ENCODE data around the gene ANKRD33.

ANKRD33 gene

DNA sequence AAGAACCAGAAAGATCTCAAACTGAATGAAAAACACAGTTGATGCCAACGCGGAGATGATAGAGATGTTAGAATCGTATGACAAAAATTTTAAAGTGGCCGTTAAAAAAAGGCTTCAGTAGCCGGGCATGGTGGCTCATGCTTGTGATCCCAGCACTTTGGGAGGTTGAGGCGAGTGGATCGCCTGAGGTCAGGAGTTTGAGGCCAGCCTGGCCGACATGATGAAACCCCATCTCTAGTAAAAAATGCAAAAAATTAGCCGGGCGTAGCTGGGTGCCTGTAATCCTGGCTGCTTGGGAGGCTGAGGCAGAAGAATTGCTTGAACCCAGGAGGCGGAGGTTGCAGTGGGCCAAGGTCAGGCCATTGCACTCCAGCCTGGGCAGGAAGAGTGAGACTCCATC, 14.0 kb downstream of the ANKRD33 start:
- Histone ChIP-seq H3K27ac (ENCODE audit: poor library complexity, severe bottlenecking) (no peak overlapping the region), H3K4me3 (ENCODE audit: severe bottlenecking) (no peak overlapping the region), H3K9me3 (ENCODE audit: severe bottlenecking) (no peaks in the 10 kb centered on the region), H3K27me3 (ENCODE audit: insufficient read depth, poor library complexity, severe bottlenecking) (peaks cover 3% of the 10 kb centered on the region), H3K36me3 (ENCODE audit: low read depth) (no peaks in the 10 kb centered on the region), H3K4me1 (ENCODE audit: insufficient read depth, poor library complexity, severe bottlenecking) (no peaks in the 10 kb centered on the region)
- TF ChIP-seq, protein P1, sequence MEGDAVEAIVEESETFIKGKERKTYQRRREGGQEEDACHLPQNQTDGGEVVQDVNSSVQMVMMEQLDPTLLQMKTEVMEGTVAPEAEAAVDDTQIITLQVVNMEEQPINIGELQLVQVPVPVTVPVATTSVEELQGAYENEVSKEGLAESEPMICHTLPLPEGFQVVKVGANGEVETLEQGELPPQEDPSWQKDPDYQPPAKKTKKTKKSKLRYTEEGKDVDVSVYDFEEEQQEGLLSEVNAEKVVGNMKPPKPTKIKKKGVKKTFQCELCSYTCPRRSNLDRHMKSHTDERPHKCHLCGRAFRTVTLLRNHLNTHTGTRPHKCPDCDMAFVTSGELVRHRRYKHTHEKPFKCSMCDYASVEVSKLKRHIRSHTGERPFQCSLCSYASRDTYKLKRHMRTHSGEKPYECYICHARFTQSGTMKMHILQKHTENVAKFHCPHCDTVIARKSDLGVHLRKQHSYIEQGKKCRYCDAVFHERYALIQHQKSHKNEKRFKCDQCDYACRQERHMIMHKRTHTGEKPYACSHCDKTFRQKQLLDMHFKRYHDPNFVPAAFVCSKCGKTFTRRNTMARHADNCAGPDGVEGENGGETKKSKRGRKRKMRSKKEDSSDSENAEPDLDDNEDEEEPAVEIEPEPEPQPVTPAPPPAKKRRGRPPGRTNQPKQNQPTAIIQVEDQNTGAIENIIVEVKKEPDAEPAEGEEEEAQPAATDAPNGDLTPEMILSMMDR (IDR thresholded peaks at IDR 0.05; ENCODE audit: poor library complexity, severe bottlenecking), result no peak
- DNase-seq (ENCODE audit: low spot score) (no peak), ATAC-seq (ENCODE audit: low read depth) (no peak)

DNA sequence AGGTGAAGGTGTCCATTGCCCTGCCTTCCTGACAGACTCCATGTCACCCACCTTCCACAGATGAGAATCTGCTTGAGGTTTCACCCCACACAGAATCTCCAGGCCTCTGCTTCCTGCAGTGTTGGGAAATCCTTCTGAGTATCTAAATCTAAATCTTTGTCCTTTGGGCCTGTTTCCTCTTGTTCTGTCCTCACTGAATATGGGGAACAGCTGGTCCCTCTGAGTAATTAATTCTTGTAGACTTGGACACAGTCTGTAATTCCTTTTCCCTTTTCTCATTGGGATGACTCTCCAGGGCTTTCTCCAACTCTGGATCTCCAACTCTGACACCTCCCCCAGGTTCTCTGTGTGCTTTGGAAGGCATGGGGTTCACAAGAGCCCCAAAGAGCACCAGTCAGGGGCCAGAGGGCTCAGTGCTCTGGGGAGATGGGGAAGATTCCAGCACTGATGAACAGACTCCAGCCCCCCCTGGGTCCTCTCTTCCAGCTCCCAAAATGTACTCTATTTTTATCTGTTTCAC, 17.1 kb downstream of the ANKRD33 start:
- no peak overlapping the region for H3K27ac ChIP-seq (ENCODE audit: poor library complexity, severe bottlenecking)
- ATAC-seq (ENCODE audit: low read depth) (no peak), DNase-seq (ENCODE audit: low spot score) (no peak)

DNA sequence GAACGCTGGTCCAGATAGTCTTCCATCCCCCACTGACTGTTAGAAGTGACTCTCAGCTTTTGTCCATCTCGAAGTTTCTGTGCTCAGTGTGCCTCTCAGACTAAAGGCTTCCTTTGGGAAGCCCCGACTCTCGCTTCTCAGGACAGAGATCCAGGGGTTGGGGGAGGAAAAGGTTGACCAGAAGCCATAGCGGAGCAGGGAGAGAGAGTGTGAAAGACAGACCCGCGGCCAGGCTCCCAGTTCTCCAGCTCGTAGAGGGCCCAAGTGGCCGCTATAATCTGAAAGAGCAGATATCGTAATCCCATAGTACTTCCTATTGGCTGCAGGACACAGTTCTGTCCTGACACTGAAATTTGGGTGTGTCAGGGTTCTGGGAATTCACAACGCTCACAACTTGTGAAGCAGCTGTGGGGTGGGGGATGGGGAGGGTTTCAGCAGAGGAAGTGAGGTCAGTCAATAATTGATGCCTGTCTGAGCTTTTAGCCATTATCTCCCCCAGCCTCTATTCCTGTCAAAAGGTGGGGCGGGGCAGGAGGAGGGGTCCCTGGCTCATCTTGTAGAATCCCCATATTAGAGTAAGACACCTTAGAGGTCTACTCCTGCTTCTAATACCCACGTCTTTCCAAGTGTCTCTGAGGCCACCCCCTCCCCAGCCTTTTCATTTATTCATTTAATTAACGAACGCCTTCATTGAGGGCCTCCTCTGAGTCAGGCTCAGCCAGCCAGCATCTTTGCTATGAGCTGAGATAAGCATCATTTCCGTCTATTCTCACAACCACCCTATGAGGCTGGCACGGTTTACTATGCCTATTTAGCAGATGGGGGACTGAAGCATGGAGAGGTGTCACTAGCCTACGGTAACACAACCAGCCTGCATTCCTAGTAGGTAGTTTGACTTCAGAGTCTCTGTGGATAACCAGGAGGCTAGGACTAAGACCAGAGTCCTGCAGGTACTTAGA, 17.8 kb downstream of the ANKRD33 start:
- TF ChIP-seq, protein P1 (IDR thresholded peaks at IDR 0.05; ENCODE audit: poor library complexity, severe bottlenecking), result no peak
- DNase-seq (ENCODE audit: low spot score) (peak; percentile 20), ATAC-seq (ENCODE audit: low read depth) (no peak)
- Histone ChIP-seq H3K27ac (ENCODE audit: poor library complexity, severe bottlenecking) (no peak overlapping the region), H3K4me1 (ENCODE audit: insufficient read depth, poor library complexity, severe bottlenecking) (no peaks in the 10 kb centered on the region), H3K27me3 (ENCODE audit: insufficient read depth, poor library complexity, severe bottlenecking) (peaks cover 13% of the 10 kb centered on the region), H3K4me3 (ENCODE audit: severe bottlenecking) (no peak overlapping the region), H3K36me3 (ENCODE audit: low read depth) (no peaks in the 10 kb centered on the region), H3K9me3 (ENCODE audit: severe bottlenecking) (no peaks in the 10 kb centered on the region)

More for the DNA sequence above, 17.1 kb downstream of the ANKRD33 start:
- TF ChIP-seq, protein P1 (IDR thresholded peaks at IDR 0.05; ENCODE audit: poor library complexity, severe bottlenecking), result no peak
- no peaks in the 10 kb centered on the region for H3K9me3 ChIP-seq (ENCODE audit: severe bottlenecking)
- H3K4me1 ChIP-seq (ENCODE audit: insufficient read depth, poor library complexity, severe bottlenecking), result no peaks in the 10 kb centered on the region
- no peaks in the 10 kb centered on the region for H3K36me3 ChIP-seq (ENCODE audit: low read depth)
- H3K4me3 ChIP-seq (ENCODE audit: severe bottlenecking), result no peak overlapping the region
- peaks cover 13% of the 10 kb centered on the region for H3K27me3 ChIP-seq (ENCODE audit: insufficient read depth, poor library complexity, severe bottlenecking)

DNA sequence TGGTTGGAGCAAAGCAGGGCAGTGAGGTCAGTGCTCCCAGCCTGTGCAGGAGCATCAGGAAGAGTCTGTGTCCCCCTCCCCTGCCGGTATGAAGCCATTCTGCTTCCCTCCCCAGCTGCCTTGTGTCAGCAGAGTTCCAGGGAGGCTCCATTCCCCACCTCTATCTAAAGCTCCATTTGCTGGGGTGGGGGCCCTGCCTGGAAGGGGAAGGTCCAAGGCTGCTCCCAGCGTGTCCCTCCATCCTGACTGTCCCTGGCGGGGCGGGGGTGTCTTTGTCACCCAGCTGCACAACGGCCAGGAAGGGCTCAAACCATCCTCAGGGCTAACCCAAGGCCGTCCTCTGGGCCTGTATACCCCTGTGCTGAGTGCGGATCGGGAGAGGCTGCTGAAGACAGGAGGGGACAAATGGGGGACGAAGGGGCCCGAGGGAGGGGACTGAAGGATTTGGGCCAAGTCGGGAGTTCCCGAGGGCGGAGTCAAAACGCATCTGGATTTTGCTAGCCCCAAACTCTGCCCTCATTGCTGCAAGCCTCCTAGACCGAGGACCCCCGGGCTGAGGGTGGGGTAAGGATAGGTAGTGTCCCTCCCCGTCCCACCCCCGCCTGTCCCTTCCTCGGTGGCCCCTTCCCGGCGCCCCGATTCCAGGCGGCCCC, 18.7 kb downstream of the ANKRD33 start:
- DNase-seq (ENCODE audit: low spot score) (peak; percentile 37), ATAC-seq (ENCODE audit: low read depth) (no peak)
- Histone ChIP-seq H3K36me3 (ENCODE audit: low read depth) (no peaks in the 10 kb centered on the region), H3K27ac (ENCODE audit: poor library complexity, severe bottlenecking) (no peak overlapping the region), H3K4me3 (ENCODE audit: severe bottlenecking) (no peak overlapping the region), H3K4me1 (ENCODE audit: insufficient read depth, poor library complexity, severe bottlenecking) (no peaks in the 10 kb centered on the region), H3K9me3 (ENCODE audit: severe bottlenecking) (no peaks in the 10 kb centered on the region), H3K27me3 (ENCODE audit: insufficient read depth, poor library complexity, severe bottlenecking) (peaks cover 13% of the 10 kb centered on the region)
- TF ChIP-seq, protein P1 (IDR thresholded peaks at IDR 0.05; ENCODE audit: poor library complexity, severe bottlenecking), result no peak
